GM12875 (cell line): ENCODE data around the gene SSH2.
"Not testable (repeated sequence)": the region's sequence is repeated elsewhere in the genome, so short reads cannot be mapped to it uniquely, and the experiment has no call there.

Experiments
- H3K4me3 ChIP-seq: one replicate; pipeline ENCODE4 v1.5.1; 2011; ENCODE audit warnings: low read depth, low read length, control low read depth
- CTCF ChIP-seq: IDR thresholded peaks from 2 replicates; pipeline ENCODE4 v1.5.1; 2011; ENCODE audit warnings: low read depth, mild to moderate bottlenecking, control low read depth, inconsistent platforms, low read length, moderate library complexity, borderline replicate concordance; ENCODE audit not compliant: insufficient read depth

Gene SSH2

GRCh38 chr17:29652976-29653375 lies 277.1 kb downstream of the SSH2 start:
- TF ChIP-seq CTCF, result no peak
- H3K4me3 ChIP-seq, result no peak overlapping the region

- H3K4me3 ChIP-seq, result not testable (repeated sequence)
Measured at GRCh38 chr17:29651913-29652312, 278.1 kb downstream of the SSH2 start.

GRCh38 chr17:29650396-29650795 lies 279.6 kb downstream of the SSH2 start:
- TF ChIP-seq CTCF, result no peak
- no peak overlapping the region for H3K4me3 ChIP-seq

- TF ChIP-seq CTCF, result no peak
- H3K4me3 ChIP-seq, result no peak overlapping the region
Measured at GRCh38 chr17:29649359-29649758, 280.7 kb downstream of the SSH2 start.

GRCh38 chr17:29648005-29648404 lies 282.0 kb downstream of the SSH2 start:
- H3K4me3 ChIP-seq, result no peak overlapping the region
- TF ChIP-seq CTCF, result no peak

- H3K4me3 ChIP-seq, result no peak overlapping the region
- no peak for TF ChIP-seq CTCF
Measured at GRCh38 chr17:29645515-29646051, 284.4 kb downstream of the SSH2 start.

GRCh38 chr17:29643817-29644160 lies 286.2 kb downstream of the SSH2 start:
- no peak for TF ChIP-seq CTCF
- H3K4me3 ChIP-seq, result no peak overlapping the region

GRCh38 chr17:29642171-29642611 lies 287.8 kb downstream of the SSH2 start:
- no peak for TF ChIP-seq CTCF
- no peak overlapping the region for H3K4me3 ChIP-seq
